HEK293T (cell line): Measurements from ENCODE around the gene LMX1B.

Experiments
- FOXA1 ChIP-seq: fragments of 450-650 bp; IDR thresholded peaks from 2 replicates; pipeline ENCODE4 v1.6.1; 2016; ENCODE audit warnings: mild to moderate bottlenecking
- L3MBTL2 ChIP-seq: fragments of 450-650 bp; conservative IDR thresholded peaks from 2 replicates; pipeline ENCODE4 v1.6.1; 2016; ENCODE audit warnings: mild to moderate bottlenecking
- SUZ12 ChIP-seq: fragments of 450-650 bp; IDR thresholded peaks from 2 replicates; pipeline ENCODE4 v1.6.1; 2016; ENCODE audit warnings: mild to moderate bottlenecking
- ZNF384 ChIP-seq: fragments of 450-650 bp; IDR thresholded peaks from 2 replicates; pipeline ENCODE4 v1.6.1; 2016

GRCh38 chr9:126698756-126699155, 85.0 kb downstream of the LMX1B start:
- TF ChIP-seq ZNF384 = no peak
- TF ChIP-seq SUZ12 = no peak
- TF ChIP-seq FOXA1 = no peak
- TF ChIP-seq L3MBTL2 = no peak
